Endothelial cell of umbilical vein (primary cell): Measurements from ENCODE around the gene RNASE8. TPM values are rescaled to one million over a fixed set of nuclear protein-coding genes. Genes with fewer than 3 reads are reported as not detected.
"Not testable (repeated sequence)": the region's sequence is repeated elsewhere in the genome, so short reads cannot be mapped to it uniquely, and the experiment has no call there.

Experiments
- Bru-seq: library from RNA; stranded (reverse); fragments of 400-500 nt; gene quantifications from one replicate; lab custom pipeline; 2021; lab: Mats Ljungman, UMichigan
- BruChase-seq, 2 experiments: library from RNA; stranded (reverse); fragments of 400-500 nt; gene quantifications; one replicate each; lab custom pipeline; 2021; lab: Mats Ljungman, UMichigan
- BruUV-seq: library from RNA; stranded (reverse); fragments of 400-500 nt; replicated peaks from 2 replicates; lab custom pipeline; 2021; lab: Mats Ljungman, UMichigan
- CTCF ChIA-PET: fragments of 300-600, 350-600 bp; sonication (Branson Sonifier 250); formaldehyde crosslinking; loops from one replicate; lab custom pipeline; 2021; ENCODE audit warnings: antibody characterized with exemption, inconsistent platforms; lab: Charles Lee
- POLR2A ChIA-PET: fragments of 300-600, 350-600 bp; sonication (Branson Sonifier 250); formaldehyde crosslinking; loops from one replicate; lab custom pipeline; 2021; ENCODE audit warnings: antibody characterized with exemption, inconsistent platforms; lab: Charles Lee
- DNase-seq: peaks from one replicate; pipeline ENCODE4 v3.0.0-alpha.2; 2011; ENCODE audit warnings: low read depth, low spot score
- FAIRE-seq: peaks from 2 replicates; lab custom pipeline; 2011; peaks lifted over from hg19 to GRCh38; lab: Jason Lieb, UNC
- H2AFZ ChIP-seq: 2 replicates; pipeline ENCODE4 v1.6.0; 2012; ENCODE audit warnings: low read depth, low read length, control low read depth, inconsistent platforms
- H3K27ac ChIP-seq: 2 replicates; pipeline ENCODE4 v1.5.1; 2011; ENCODE audit warnings: low read depth, mild to moderate bottlenecking, control low read depth, low read length, moderate library complexity; ENCODE audit not compliant: insufficient read depth
- H3K27me3 ChIP-seq, 2 experiments: 2 replicates each; pipeline versions ENCODE4 v1.6.0 to v1.6.1; 2011; ENCODE audit warnings: low read length in 2 of 2, mixed read lengths in 1 of 2; ENCODE audit not compliant: control insufficient read depth in 2 of 2, insufficient read depth in 2 of 2
- H3K36me3 ChIP-seq, 2 experiments: 2 replicates in 1 of 2; 3 replicates in 1 of 2; pipeline ENCODE4 v1.5.1; 2011; ENCODE audit warnings: low read length in 2 of 2, mild to moderate bottlenecking in 1 of 2, moderate library complexity in 1 of 2; ENCODE audit not compliant: control insufficient read depth in 2 of 2, insufficient read depth in 2 of 2; ENCODE audit errors: extremely low read depth in 1 of 2
- H3K4me1 ChIP-seq: 3 replicates; pipeline ENCODE4 v1.5.1; 2011; ENCODE audit warnings: mild to moderate bottlenecking, low read length; ENCODE audit not compliant: control insufficient read depth, insufficient read depth; ENCODE audit errors: extremely low read depth
- H3K4me2 ChIP-seq: 2 replicates; pipeline ENCODE4 v1.6.1; 2011; ENCODE audit warnings: low read length, control low read depth, mixed read lengths; ENCODE audit not compliant: insufficient read depth
- H3K4me3 ChIP-seq, 3 experiments: fragments of 200-600 bp in 1 of 3; sonication (generic), shearing (Covaris generic) in 1 of 3; replicated peaks in 1 of 3; 2 replicates each; pipeline ENCODE4 v1.5.1; 2011 to 2016; ENCODE audit warnings: control low read depth in 3 of 3, low read length in 3 of 3, mild to moderate bottlenecking in 2 of 3, inconsistent platforms in 1 of 3, low read depth in 1 of 3, moderate library complexity in 1 of 3; ENCODE audit not compliant: insufficient read depth in 1 of 3
- H3K79me2 ChIP-seq: 2 replicates; pipeline ENCODE4 v1.6.0; 2012; ENCODE audit warnings: low read length, inconsistent platforms; ENCODE audit not compliant: control insufficient read depth, insufficient read depth
- H3K9ac ChIP-seq: replicated peaks from 2 replicates; pipeline ENCODE3; 2011; ENCODE audit warnings: low read length, control low read depth; ENCODE audit not compliant: insufficient read depth; ENCODE audit errors: extremely low read depth
- H3K9me1 ChIP-seq: replicated peaks from 3 replicates; pipeline ENCODE4 v1.6.0; 2011; ENCODE audit warnings: mild to moderate bottlenecking, low read length; ENCODE audit not compliant: control insufficient read depth, insufficient read depth; ENCODE audit errors: extremely low read depth
- H3K9me3 ChIP-seq: replicated peaks from 2 replicates; pipeline ENCODE4 v1.5.1; 2012; ENCODE audit warnings: low read length, inconsistent platforms; ENCODE audit not compliant: control insufficient read depth, insufficient read depth
- H4K20me1 ChIP-seq: replicated peaks from 2 replicates; pipeline ENCODE3; 2011; ENCODE audit warnings: mild to moderate bottlenecking, low read length; ENCODE audit not compliant: control insufficient read depth, insufficient read depth; ENCODE audit errors: extremely low read depth
- CTCF ChIP-seq, 2 donors: IDR thresholded peaks; 1 replicate in 1 of 2; 2 replicates in 1 of 2; pipeline ENCODE4 v1.5.1; 2011; ENCODE audit warnings: low read length in 2 of 2, mild to moderate bottlenecking in 2 of 2, moderate library complexity in 2 of 2, control low read depth in 1 of 2, inconsistent platforms in 1 of 2, low read depth in 1 of 2; ENCODE audit not compliant: insufficient read depth in 1 of 2; ENCODE audit errors: extremely low read depth in 1 of 2
- FOS ChIP-seq: IDR thresholded peaks from 2 replicates; pipeline ENCODE4 v1.6.1; 2011; ENCODE audit warnings: mild to moderate bottlenecking, low read length, moderate library complexity, borderline replicate concordance; ENCODE audit not compliant: insufficient read depth
- GATA2 ChIP-seq: IDR thresholded peaks from 2 replicates; pipeline ENCODE4 v1.7.0; 2011; ENCODE audit warnings: low read depth, mild to moderate bottlenecking, moderate library complexity, mixed read lengths, low read length; ENCODE audit not compliant: insufficient read length, insufficient read depth
- POLR2A ChIP-seq: IDR thresholded peaks from 2 replicates; pipeline ENCODE4 v1.6.1; 2012; ENCODE audit warnings: low read depth, mild to moderate bottlenecking, control low read depth, low read length
- POLR2AphosphoS5 ChIP-seq: IDR thresholded peaks from 2 replicates; pipeline ENCODE4 v1.6.1; 2012; ENCODE audit warnings: low read depth, mild to moderate bottlenecking, control low read depth, low read length, moderate library complexity; ENCODE audit not compliant: insufficient read depth
- dilution Hi-C: fragments of 300-500 bp; cut with MboI; formaldehyde crosslinking; loops from one replicate; pipeline ENCODE4 v1.15.0; 2019; ENCODE audit warnings: low sequenced_read_pairs; ENCODE audit not compliant: extremely low pct_ligation_motif_present
- intact Hi-C: fragments of 100-400 bp; cut with micrococcal nuclease; formaldehyde crosslinking; loops from one replicate; pipeline ENCODE4 v1.10.0; 2022
- long read RNA-seq: library from polyadenylated mRNA; stranded (forward); transcript quantifications from one replicate; pipeline ENCODE4 v2.0.0, GENCODE V29; 2021
- polyA minus RNA-seq, 3 experiments: library from RNA; depleted of rRNA, polyadenylated mRNA; stranded (reverse); fragments of >200 nt; gene quantifications; 1 replicate in 1 of 3; 2 replicates in 2 of 3; pipeline ENCODE4 v1.2.3, GENCODE V29; 2011
- polyA plus RNA-seq, 4 experiments: library from polyadenylated mRNA; depleted of rRNA in 3 of 4; stranded (reverse) in 3 of 4; unstranded in 1 of 4; fragments of >200 nt; gene quantifications; 2 replicates each; pipeline versions ENCODE4 v1.2.1 to v1.2.3, GENCODE V29; 2011 to 2012; ENCODE audit warnings: missing spikeins in 1 of 4
- total RNA-seq: library from RNA; stranded (reverse); gene quantifications from 2 replicates; pipeline ENCODE4 v1.2.3, GENCODE V29; 2021

Gene RNASE8
- total RNA-seq (not detected in 2 replicates), polyA plus RNA-seq (not detected in 2 replicates), polyA minus RNA-seq (not detected in 2 replicates), Bru-seq, nascent RNA (not detected), BruChase-seq, experiment 1, labeled RNA remaining after a 6-hour chase (not detected), BruChase-seq, experiment 2, labeled RNA remaining after a 2-hour chase (not detected)
- polyA plus RNA-seq (2011; cell fraction: cytosol; rRNA removed), result not detected in 2 replicates
- polyA plus RNA-seq (2011; cell fraction: nucleus; rRNA removed), result not detected in 2 replicates
- not detected in 2 replicates for polyA plus RNA-seq (2012)
- not detected for polyA minus RNA-seq (2011; cell fraction: cytosol; rRNA and poly(A)+ RNA removed)
- polyA minus RNA-seq (2011; cell fraction: nucleus; rRNA and poly(A)+ RNA removed), result not detected in 2 replicates
- long read RNA-seq, result 0 reads

- FAIRE-seq, result no peak
- Histone ChIP-seq H3K9me1 (no peaks in the 10 kb centered on the region), H3K4me2 (no peak within 1 kb of the TSS), H3K27ac (no peak within 1 kb of the TSS), H3K9me3 (no peaks in the 10 kb centered on the region), H3K4me3 (no peak within 1 kb of the TSS), H3K79me2 (no peaks in the 10 kb centered on the region), H3K27me3 (peaks cover 11 to 24% of the 10 kb centered on the region in 2 experiments), H3K4me1 (no peaks in the 10 kb centered on the region), H4K20me1 (no peaks in the 10 kb centered on the region), H3K36me3 (no peaks in the 10 kb centered on the region), H3K9ac (no peak within 1 kb of the TSS), H2AFZ (no peak within 1 kb of the TSS)
- POLR2A ChIA-PET, result interaction anchor here (0.6 kb wide), 1 partner anchor 14 kb away, joined by 4 read pairs; no protein-coding TSS in a partner anchor
- DNase-seq, result no peak
- CTCF ChIA-PET, result interaction anchor here (0.9 to 1.8 kb wide), 3 partner anchors 10 to 43 kb away, joined by 4 to 8 read pairs (median 5); no protein-coding TSS in a partner anchor
- no TSS peak for BruUV-seq
- dilution Hi-C loops, result no loop called here
- TF ChIP-seq FOS (no peak), CTCF (IDR thresholded peaks at IDR 0.05; ENCODE audit: extremely low read depth in 1 of 2, insufficient read depth in 1 of 2, low read depth in 1 of 2, low read length in 2 of 2) (no peak), POLR2A (no peak), POLR2AphosphoS5 (no peak), GATA2 (no peak)
- intact Hi-C loops, result no loop called here
Observed at GRCh38 chr14:21057803-21058675, at the start of gene RNASE8. Gene RNASE8 (plus strand): TSS chr14:21057822. CDS start chr14:21057893, 71 bp downstream.

- H3K9me1 ChIP-seq, H3K27ac ChIP-seq, H3K4me1 ChIP-seq, H3K4me2 ChIP-seq, H3K9me3 ChIP-seq, POLR2A ChIA-PET, dilution Hi-C loops, H3K36me3 ChIP-seq, H3K79me2 ChIP-seq, BruUV-seq, H2AFZ ChIP-seq, H4K20me1 ChIP-seq, H3K4me3 ChIP-seq, FAIRE-seq, H3K9ac ChIP-seq, DNase-seq, intact Hi-C loops, CTCF ChIA-PET: not testable (repeated sequence)
- H3K27me3 ChIP-seq, result peaks cover 16 to 20% of the 10 kb centered on the region in 2 experiments
Observed at GRCh38 chr14:21009721-21010120, 47.9 kb upstream of the RNASE8 start.
